GM12878 (cell line): Measurements from ENCODE around the gene SERTM2. TPM values are rescaled to one million over a fixed set of nuclear protein-coding genes. Genes with fewer than 3 reads are reported as not detected.

Source experiments
- ATAC-seq: fragments of 200-7000 bp; cut with Tn5 transposase; 3 replicates; pipeline ENCODE4 v1.9.1; 2020; ENCODE audit warnings: mild to moderate bottlenecking, moderate library complexity
- BruUV-seq: library from RNA; stranded (reverse); fragments of 400-500 nt; replicated peaks from 2 replicates; lab custom pipeline; 2021; lab: Mats Ljungman, UMichigan
- CTCF ChIA-PET: fragments of 300-600 bp; sonication (Branson Sonifier 250); formaldehyde crosslinking; extraction: SDS; loops from one replicate; lab custom pipeline; 2021; ENCODE audit warnings: inconsistent platforms; lab: Yijun Ruan, JAX
- POLR2A ChIA-PET: fragments of 350-600 bp; formaldehyde crosslinking; extraction: SDS; loops from one replicate; lab custom pipeline; 2021; ENCODE audit warnings: inconsistent platforms; lab: Charles Lee
- RAD21 ChIA-PET: fragments of 300-600 bp; sonication (Branson Sonifier 250); formaldehyde crosslinking; loops from one replicate; lab custom pipeline; 2023; ENCODE audit warnings: antibody characterized with exemption; ENCODE audit not compliant: unreplicated experiment; lab: Charles Lee
- SMC1A ChIA-PET: fragments of 300-600 bp; sonication (Branson Sonifier 250); formaldehyde crosslinking; loops from one replicate; lab custom pipeline; 2023; ENCODE audit not compliant: unreplicated experiment, uncharacterized antibody; lab: Charles Lee
- DNase-seq: peaks from one replicate; pipeline ENCODE4 v3.0.0-alpha.2; 2011; ENCODE audit warnings: low read depth, low spot score
- FAIRE-seq: peaks from 3 replicates; lab custom pipeline; 2011; peaks lifted over from hg19 to GRCh38; lab: Jason Lieb, UNC
- H2AFZ ChIP-seq: 2 replicates; pipeline ENCODE4 v1.6.0; 2011; ENCODE audit warnings: low read depth, low read length, control low read depth; ENCODE audit not compliant: control insufficient read depth
- H3K27ac ChIP-seq: 2 replicates; pipeline ENCODE4 v1.5.1; 2011; ENCODE audit warnings: control low read depth; ENCODE audit not compliant: control insufficient read depth, insufficient read depth
- H3K27me3 ChIP-seq, 2 experiments: replicated peaks in 1 of 2; 2 replicates each; pipeline versions ENCODE4 v1.6.0 to v1.6.1; 2011; ENCODE audit warnings: low read length in 1 of 2; ENCODE audit not compliant: control insufficient read depth in 2 of 2, insufficient read depth in 2 of 2
- H3K36me3 ChIP-seq, 2 experiments: 2 replicates each; pipeline ENCODE4 v1.5.1; 2011; ENCODE audit warnings: low read length in 1 of 2; ENCODE audit not compliant: control insufficient read depth in 2 of 2, insufficient read depth in 2 of 2
- H3K4me1 ChIP-seq: 2 replicates; pipeline ENCODE4 v1.6.1; 2011; ENCODE audit warnings: mild to moderate bottlenecking, low read length, moderate library complexity, mixed read lengths; ENCODE audit not compliant: control insufficient read depth, insufficient read depth
- H3K4me2 ChIP-seq: 2 replicates; pipeline ENCODE4 v1.6.0; 2011; ENCODE audit warnings: control low read depth; ENCODE audit not compliant: control insufficient read depth, insufficient read depth
- H3K4me3 ChIP-seq: fragments of 200-600 bp; sonication (generic); 2 replicates; pipeline ENCODE4 v1.5.1; 2016
- H3K79me2 ChIP-seq: 2 replicates; pipeline ENCODE4 v1.6.0; 2011; ENCODE audit warnings: low read length; ENCODE audit not compliant: control insufficient read depth, insufficient read depth
- H3K9ac ChIP-seq: 2 replicates; pipeline ENCODE4 v1.8.0; 2011; ENCODE audit warnings: low read length, control low read depth, mixed read lengths; ENCODE audit not compliant: control insufficient read depth, insufficient read depth
- H3K9me3 ChIP-seq: replicated peaks from 3 replicates; pipeline ENCODE4 v1.5.1; 2011; ENCODE audit warnings: mild to moderate bottlenecking, low read length; ENCODE audit not compliant: control insufficient read depth, insufficient read depth
- H4K20me1 ChIP-seq: 2 replicates; pipeline ENCODE4 v1.6.0; 2011; ENCODE audit not compliant: control insufficient read depth, insufficient read depth
- BACH1 ChIP-seq: fragments of 450-650 bp; IDR thresholded peaks from 2 replicates; pipeline ENCODE4 v1.6.1; 2017; ENCODE audit warnings: mild to moderate bottlenecking, borderline replicate concordance
- BCL11A ChIP-seq: IDR thresholded peaks from 2 replicates; pipeline ENCODE4 v1.6.1; 2011; ENCODE audit warnings: low read depth, low read length
- BRCA1 ChIP-seq: IDR thresholded peaks from 2 replicates; pipeline ENCODE4 v1.6.1; 2011; ENCODE audit warnings: low read depth, low read length, improper control_type of control experiment
- CBX3 ChIP-seq: fragments of 200-600 bp; sonication (generic); IDR thresholded peaks from 2 replicates; pipeline ENCODE4 v1.6.1; 2016; ENCODE audit warnings: low read depth, borderline replicate concordance
- CEBPZ ChIP-seq: fragments of 150-350 bp; IDR thresholded peaks from 2 replicates; pipeline ENCODE4 v1.6.1; 2016; ENCODE audit warnings: low read depth, low read length
- FOXM1 ChIP-seq: IDR thresholded peaks from 2 replicates; pipeline ENCODE4 v1.6.1; 2012; ENCODE audit warnings: low read depth, mild to moderate bottlenecking, inconsistent platforms, low read length, moderate library complexity
- HDAC2 ChIP-seq: fragments of 200-600 bp; sonication (generic); IDR thresholded peaks from 2 replicates; pipeline ENCODE4 v1.6.1; 2017
- KDM1A ChIP-seq: fragments of 200-600 bp; sonication (generic); IDR thresholded peaks from 2 replicates; pipeline ENCODE4 v1.6.1; 2016; ENCODE audit warnings: borderline replicate concordance
- LARP7 ChIP-seq: fragments of 450-650 bp; IDR thresholded peaks from 2 replicates; pipeline ENCODE4 v1.6.1; 2017; ENCODE audit warnings: mild to moderate bottlenecking
- NBN ChIP-seq: fragments of 450-650 bp; IDR thresholded peaks from 2 replicates; pipeline ENCODE4 v1.6.1; 2016
- RELB ChIP-seq: fragments of 450-650 bp; IDR thresholded peaks from 2 replicates; pipeline ENCODE4 v1.6.1; 2017; ENCODE audit warnings: low read depth, mild to moderate bottlenecking, moderate library complexity
- STAT3 ChIP-seq: IDR thresholded peaks from 2 replicates; pipeline ENCODE4 v1.6.1; 2011; ENCODE audit warnings: low read depth, low read length, improper control_type of control experiment
- YY1 ChIP-seq: IDR thresholded peaks from 2 replicates; pipeline ENCODE4 v1.6.1; 2011; ENCODE audit warnings: low read depth, mild to moderate bottlenecking, low read length
- ZNF207 ChIP-seq: fragments of 450-650 bp; IDR thresholded peaks from 2 replicates; pipeline ENCODE4 v1.6.1; 2014; ENCODE audit warnings: antibody characterized with exemption, mild to moderate bottlenecking, borderline replicate concordance
- WGBS: methylation state at CpG from one replicate; pipeline ENCODE4 v1.1.6; 2016; ENCODE audit warnings: low lambda C conversion rate; ENCODE audit not compliant: insufficient replicate concordance, insufficient coverage; ENCODE audit errors: missing lambda C conversion rate; 5-methylcytosine and 5-hydroxymethylcytosine counted together
- in situ Hi-C: fragments of 300-500 bp; cut with MboI; formaldehyde crosslinking; loops from 9 replicates; pipeline ENCODE4 v1.14.3; 2018; ENCODE audit warnings: mixed read lengths
- intact Hi-C: fragments of 100-400 bp; cut with micrococcal nuclease; formaldehyde crosslinking; loops from one replicate; pipeline ENCODE4 v1.14.2; 2022; ENCODE audit not compliant: unreplicated experiment
- polyA plus RNA-seq, 11 experiments: library from polyadenylated mRNA; depleted of rRNA in 4 of 11; unstranded in 6 of 11; stranded (reverse) in 5 of 11; fragments of >200 nt; fragmentation: Nextera tagmentation in 4 of 11; fragmentation: Illumina TruSeq in 1 of 11; extraction: Ambion mirVana in 4 of 11; extraction: Trizol in 1 of 11; gene quantifications; 1 replicate in 1 of 11; 2 replicates in 10 of 11; pipeline versions ENCODE4 v1.2.1 to v1.2.3, GENCODE V29; 2011 to 2016; ENCODE audit warnings: inconsistent platforms in 2 of 11, missing spikeins in 2 of 11, low read depth in 1 of 11
- total RNA-seq, 4 experiments: library from RNA; depleted of rRNA in 3 of 4; stranded (reverse); fragments of >200 nt in 3 of 4; fragmentation: Illumina TruSeq in 1 of 4; extraction: Trizol in 1 of 4; gene quantifications; 2 replicates each; pipeline versions ENCODE4 v1.2.1 to v1.2.3, GENCODE V29; 2013 to 2021

SERTM2 gene
- total and polyA plus RNA-seq, 10 of the 15 experiments (the other 5 are each of a cell fraction or from before 2014, with no cell fraction given), result not detected

- no peak for TF ChIP-seq CEBPZ
These were observed 3.9 kb downstream of the SERTM2 start (continued) for GRCh38 chrX:111515298-111515697.

DNA sequence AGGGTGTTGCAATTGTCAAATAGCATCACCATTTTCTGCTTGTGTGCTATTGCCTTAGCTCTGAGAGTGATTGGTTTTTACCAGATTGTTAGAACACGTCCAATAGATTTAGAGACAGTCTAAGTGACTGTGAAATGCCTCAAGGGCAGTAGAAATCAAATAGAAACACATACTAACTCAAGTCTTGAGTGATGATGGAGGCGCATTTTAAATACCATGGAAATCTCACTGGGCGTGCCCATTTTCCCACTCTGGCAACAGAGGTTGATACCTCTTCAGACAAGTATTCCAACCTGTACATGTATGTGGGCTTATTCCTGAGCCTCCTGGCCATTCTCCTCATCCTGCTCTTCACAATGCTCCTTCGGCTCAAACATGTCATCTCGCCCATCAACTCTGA is 7.2 kb downstream of the SERTM2 start:
- RAD21 ChIA-PET, result no interaction called here
- SMC1A ChIA-PET, result no interaction called here
- ATAC-seq, result no peak
- no peak for DNase-seq
- H2AFZ ChIP-seq, result no peak overlapping the region
- no peaks in the 10 kb centered on the region for H3K36me3 ChIP-seq
- no peaks in the 10 kb centered on the region for H3K4me1 ChIP-seq
- H3K79me2 ChIP-seq, result no peaks in the 10 kb centered on the region
- H3K9me3 ChIP-seq, result no peaks in the 10 kb centered on the region
- H3K4me3 ChIP-seq, result no peak overlapping the region
- no peak overlapping the region for H3K27ac ChIP-seq
- no peaks in the 10 kb centered on the region for H4K20me1 ChIP-seq
- in situ Hi-C loops, result no loop called here
- POLR2A ChIA-PET, result no interaction called here
- CTCF ChIA-PET, result no interaction called here
- H3K27me3 ChIP-seq, result no peaks in the 10 kb centered on the region
- BruUV-seq, result no TSS peak
- FAIRE-seq, result no peak
- TF ChIP-seq CBX3 (no peak), BCL11A (no peak), FOXM1 (no peak), HDAC2 (no peak), YY1 (no peak), BRCA1 (no peak), STAT3 (no peak), KDM1A (no peak), RELB (no peak), NBN (no peak), BACH1 (no peak), ZNF207 (no peak), LARP7 (no peak)
- TF ChIP-seq, all 136 proteins: peak for 0
- WGBS, result 51% methylated on average over 5 of the region's 5 CpGs
- H3K9ac ChIP-seq, result no peak overlapping the region
- no peak overlapping the region for H3K4me2 ChIP-seq
- intact Hi-C loops, result no loop called here
